Measurements from ENCODE around the gene DNM3. TPM values are rescaled to one million over a fixed set of nuclear protein-coding genes. Genes with fewer than 3 reads are reported as not detected.

Gene DNM3
- total and polyA plus RNA-seq, 9 of the 15 experiments (the other 6 are each of a cell fraction or from before 2014, with no cell fraction given), result 0.08 to 0.36 (median 0.22) TPM; not detected in 1

DNA sequence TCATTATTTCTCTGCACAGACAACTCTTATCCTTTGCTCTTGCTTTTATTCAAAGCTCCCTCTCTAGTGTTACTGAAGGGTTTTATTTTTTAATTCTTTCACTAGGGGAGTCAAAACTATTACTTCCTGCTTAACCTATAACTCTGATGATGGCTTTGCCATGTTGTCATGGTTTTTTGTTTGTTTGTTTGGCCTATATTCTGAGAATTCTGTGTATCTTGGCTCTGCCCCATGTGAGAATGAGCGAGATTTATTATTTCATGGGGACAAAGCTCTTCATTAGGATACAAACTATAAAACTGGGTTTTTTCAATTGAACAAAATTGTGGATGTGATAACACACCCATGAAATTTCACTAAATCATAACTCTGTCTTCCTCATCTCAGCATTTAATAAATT is 388.6 kb downstream of the DNM3 start:
- WGBS (ENCODE audit: insufficient coverage, low coverage, missing lambda C conversion rate), result 6% methylated on average over 1 of the region's 1 CpG
- Histone ChIP-seq H3K9me3 (replicated peaks; ENCODE audit: control insufficient read depth, insufficient read depth, low read depth, low read length) (no peaks in the 10 kb centered on the region), H3K27me3 (ENCODE audit: control insufficient read depth in 2 of 2, insufficient read depth in 2 of 2, low read length in 2 of 2) (no peaks in the 10 kb centered on the region), H3K27ac (ENCODE audit: extremely low read depth, low read depth, low read length) (no peak overlapping the region), H3K9me1 (ENCODE audit: control insufficient read depth, insufficient read depth, low read length) (no peaks in the 10 kb centered on the region), H4K20me1 (replicated peaks; ENCODE audit: control insufficient read depth, insufficient read depth, low read length) (no peaks in the 10 kb centered on the region), H3K36me3 (ENCODE audit: control insufficient read depth, insufficient read depth, low read length) (no peaks in the 10 kb centered on the region), H3K4me2 (ENCODE audit: insufficient read depth, low read length) (no peak overlapping the region), H3K79me2 (ENCODE audit: control insufficient read depth, insufficient read depth, low read length) (no peaks in the 10 kb centered on the region), H3K4me1 (replicated peaks in 1 of 2; ENCODE audit: control insufficient read depth in 2 of 2, insufficient read depth in 2 of 2, low read length in 2 of 2) (no peaks in the 10 kb centered on the region), H2AFZ (ENCODE audit: low read depth, low read length) (no peak overlapping the region), H3K9ac (ENCODE audit: insufficient read depth in 1 of 2, low read depth in 2 of 2, low read length in 2 of 2) (no peak overlapping the region), H3K4me3 (no peak overlapping the region)
- ChIA-PET POLR2A (interaction anchor here (0.5 kb wide), 1 partner anchor 496 kb away, joined by 3 read pairs; no protein-coding TSS in a partner anchor), CTCF (ENCODE audit: low intra/inter-chr PET ratio) (no interaction called here)
- BruUV-seq (replicated peaks), result no TSS peak
- DNase-seq (ENCODE audit: extremely low read depth in 1 of 4, low spot score in 3 of 4), result no peak
- intact Hi-C loops (cut with micrococcal nuclease), result no loop called here
- no peak for ATAC-seq
- in situ Hi-C loops (cut with MboI), result no loop called here
- FAIRE-seq, result no peak
- no peak for TF ChIP-seq THRA (IDR thresholded peaks at IDR 0.05)
- TF ChIP-seq ZNF778 (CRISPR knock-in tag; IDR thresholded peaks at IDR 0.05), result no peak
- no peak for TF ChIP-seq TEAD4 (IDR thresholded peaks at IDR 0.05; ENCODE audit: low read length)
- TF ChIP-seq TEAD4 (CRISPR knock-in tag; IDR thresholded peaks at IDR 0.05; ENCODE audit: borderline replicate concordance), result no peak
- TF ChIP-seq TRIM24 (IDR thresholded peaks at IDR 0.05), result no peak
- no peak for TF ChIP-seq CXXC5 (CRISPR knock-in tag; IDR thresholded peaks at IDR 0.05)
- TF ChIP-seq ZNF143 (CRISPR knock-in tag; IDR thresholded peaks at IDR 0.05), result no peak
- no peak for TF ChIP-seq ARHGAP35 (IDR thresholded peaks at IDR 0.05; ENCODE audit: partially characterized antibody)
- no peak for TF ChIP-seq XRCC5 (IDR thresholded peaks at IDR 0.05; ENCODE audit: low read depth, low read length)
- TF ChIP-seq MTF1 (CRISPR knock-in tag; IDR thresholded peaks at IDR 0.05; ENCODE audit: borderline replicate concordance), result no peak
- no peak for TF ChIP-seq NFE2 (IDR thresholded peaks at IDR 0.05; ENCODE audit: low read depth)
- TF ChIP-seq HDAC2 (IDR thresholded peaks at IDR 0.05), result no peak
- TF ChIP-seq ELK1 (CRISPR knock-in tag; IDR thresholded peaks at IDR 0.05), result no peak
- TF ChIP-seq GTF2E2 (tag; IDR thresholded peaks at IDR 0.05), result no peak
- no peak for TF ChIP-seq HDAC8 (tag; IDR thresholded peaks at IDR 0.05)
- TF ChIP-seq CBX5 (IDR thresholded peaks at IDR 0.05; ENCODE audit: borderline replicate concordance, low read depth), result no peak
